Activated CD4-positive, alpha-beta T cell treated with anti-CD3 and anti-CD28 coated beads, Interleukin-2, amount 50 U/mL, for 24 hours (primary cell): Measurements from ENCODE around the gene DHX57.

Experiments
- DNase-seq, 2 donors: peaks; one replicate each; pipeline ENCODE4 v3.0.0-alpha.2; 2020; ENCODE audit warnings: low read depth in 1 of 2, low spot score in 1 of 2

The DHX57 gene

GRCh38 chr2:38751596-38752410 is 123.9 kb downstream of the DHX57 start:
- no peak for DNase-seq

- peak; percentile 98 to 99 for DNase-seq
Measured at GRCh38 chr2:38750891-38751595, 124.7 kb downstream of the DHX57 start, which contains the start of gene SRSF7. Gene SRSF7 (minus strand): TSS chr2:38751361. CDS start chr2:38751256, 105 bp downstream.

- DNase-seq: no peak
Measured at GRCh38 chr2:38750011-38750890, 125.5 kb downstream of the DHX57 start.

- no peak for DNase-seq
Measured at GRCh38 chr2:38748943-38749804, 126.6 kb downstream of the DHX57 start.

GRCh38 chr2:38748391-38748790 is 127.3 kb downstream of the DHX57 start:
- no peak for DNase-seq

GRCh38 chr2:38747819-38748218 is 127.9 kb downstream of the DHX57 start:
- DNase-seq: no peak
